Smooth muscle cell (in vitro differentiated cells): ENCODE measurements around the gene SPSB1. TPM values are rescaled to one million over a fixed set of nuclear protein-coding genes. Genes with fewer than 3 reads are reported as not detected.

ENCODE experiments used
- DNase-seq: peaks from one replicate; lab custom pipeline; 2025; ENCODE audit not compliant: unreplicated experiment; lab: John Stamatoyannopoulos, UW
- H2AFZ ChIP-seq: fragments of 200-600 bp; sonication (generic); 2 replicates; pipeline ENCODE4 v1.6.0; 2016; ENCODE audit warnings: antibody characterized with exemption, low read depth, mild to moderate bottlenecking
- H3F3A ChIP-seq: fragments of 200-600 bp; sonication (generic); 2 replicates; pipeline ENCODE4 v1.6.0; 2017; ENCODE audit warnings: antibody characterized with exemption, low read depth
- H3K27ac ChIP-seq: fragments of 200-600 bp; sonication (generic); 2 replicates; pipeline ENCODE4 v1.5.1; 2016; ENCODE audit warnings: low read depth, mild to moderate bottlenecking
- H3K27me3 ChIP-seq: fragments of 200-600 bp; sonication (generic); 2 replicates; pipeline ENCODE4 v1.6.1; 2016; ENCODE audit warnings: low read depth, mild to moderate bottlenecking
- H3K36me3 ChIP-seq: fragments of 200-600 bp; sonication (generic); 2 replicates; pipeline ENCODE4 v1.5.1; 2016; ENCODE audit warnings: low read depth
- H3K4me1 ChIP-seq: fragments of 200-600 bp; sonication (generic); 2 replicates; pipeline ENCODE4 v1.5.1; 2016; ENCODE audit warnings: low read depth
- H3K4me2 ChIP-seq: fragments of 200-600 bp; sonication (generic); 2 replicates; pipeline ENCODE4 v1.6.0; 2016; ENCODE audit warnings: mild to moderate bottlenecking
- H3K4me3 ChIP-seq: fragments of 200-600 bp; sonication (generic); 2 replicates; pipeline ENCODE4 v1.5.1; 2016; ENCODE audit warnings: mild to moderate bottlenecking
- H3K79me2 ChIP-seq: fragments of 200-600 bp; sonication (generic); 2 replicates; pipeline ENCODE4 v1.6.0; 2016; ENCODE audit warnings: low read depth, mild to moderate bottlenecking
- H3K9ac ChIP-seq: fragments of 200-600 bp; sonication (generic); 2 replicates; pipeline ENCODE4 v1.6.0; 2016; ENCODE audit warnings: low read depth
- H3K9me3 ChIP-seq: fragments of 200-600 bp; sonication (generic); replicated peaks from 2 replicates; pipeline ENCODE4 v1.5.1; 2016; ENCODE audit warnings: low read depth
- H4K20me1 ChIP-seq: fragments of 200-600 bp; sonication (generic); 2 replicates; pipeline ENCODE4 v1.6.0; 2016; ENCODE audit warnings: low read depth
- CTCF ChIP-seq: fragments of 200-600 bp; sonication (generic); IDR thresholded peaks from 2 replicates; pipeline ENCODE4 v1.5.1; 2017; ENCODE audit warnings: borderline replicate concordance, mild to moderate bottlenecking, antibody characterized with exemption; ENCODE audit not compliant: insufficient read depth, poor library complexity, severe bottlenecking
- WGBS: methylation state at CpG from one replicate; pipeline ENCODE4 v1.1.7; 2016; ENCODE audit warnings: low lambda C conversion rate; 5-methylcytosine and 5-hydroxymethylcytosine counted together
- polyA plus RNA-seq: library from polyadenylated mRNA; unstranded; fragments of >200 nt; fragmentation: Nextera tagmentation; extraction: Ambion mirVana; gene quantifications from 2 replicates; pipeline ENCODE4 v1.2.1, GENCODE V29; 2016
- total RNA-seq: library from RNA; depleted of rRNA; stranded (reverse); fragments of >200 nt; gene quantifications from 2 replicates; pipeline ENCODE4 v1.2.3, GENCODE V29; 2014

Gene SPSB1
- total and polyA plus RNA-seq, 2 experiments from 2014 or later: 27.6 to 37.0 TPM

GRCh38 chr1:9401080-9401453 is 108.4 kb downstream of the SPSB1 start:
- Histone ChIP-seq H3K4me2 (no peak overlapping the region), H3F3A (peaks cover 21% of the 10 kb centered on the region), H3K27me3 (no peaks in the 10 kb centered on the region), H3K9ac (no peak overlapping the region), H3K27ac (peak overlapping the region; percentile 88), H3K79me2 (no peaks in the 10 kb centered on the region), H3K4me1 (peaks cover 16% of the 10 kb centered on the region), H4K20me1 (no peaks in the 10 kb centered on the region), H3K9me3 (no peaks in the 10 kb centered on the region), H3K36me3 (no peaks in the 10 kb centered on the region), H3K4me3 (no peak overlapping the region), H2AFZ (no peak overlapping the region)
- TF ChIP-seq CTCF: no peak
- DNase-seq: no peak
- WGBS: 94% methylated on average over 15 of the region's 15 CpGs

DNA sequence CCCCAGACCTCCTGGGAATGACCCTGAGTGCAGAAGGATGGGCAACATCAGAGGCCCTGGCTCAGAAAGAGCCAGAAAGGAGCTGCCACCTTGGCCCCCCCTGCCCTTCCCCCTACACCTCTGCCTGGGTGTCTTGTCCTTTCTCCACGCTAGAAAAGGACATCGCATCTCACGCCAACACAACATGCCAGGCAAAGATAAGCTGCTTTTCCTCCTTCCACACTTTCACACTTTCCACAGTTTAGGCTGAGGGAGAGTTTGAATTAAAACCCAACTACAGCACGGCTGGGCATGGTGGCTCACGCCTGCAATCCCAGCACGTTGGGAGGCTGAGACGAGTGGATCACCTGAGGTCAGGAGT is 109.5 kb downstream of the SPSB1 start:
- H4K20me1 ChIP-seq: no peaks in the 10 kb centered on the region
- no peaks in the 10 kb centered on the region for H3K36me3 ChIP-seq
- H3K9ac ChIP-seq: peak overlapping the region; percentile 47
- peak overlapping the region; percentile 88 for H3K27ac ChIP-seq
- peaks cover 16% of the 10 kb centered on the region for H3K4me1 ChIP-seq
- WGBS: 16% methylated on average over 7 of the region's 7 CpGs
- peak overlapping the region; percentile 76 for H3K4me2 ChIP-seq
- no peak for TF ChIP-seq CTCF
- H3F3A ChIP-seq: peaks cover 21% of the 10 kb centered on the region
- H2AFZ ChIP-seq: no peak overlapping the region
- H3K27me3 ChIP-seq: no peaks in the 10 kb centered on the region
- H3K4me3 ChIP-seq: no peak overlapping the region
- no peaks in the 10 kb centered on the region for H3K9me3 ChIP-seq
- H3K79me2 ChIP-seq: no peaks in the 10 kb centered on the region
- no peak for DNase-seq

DNA sequence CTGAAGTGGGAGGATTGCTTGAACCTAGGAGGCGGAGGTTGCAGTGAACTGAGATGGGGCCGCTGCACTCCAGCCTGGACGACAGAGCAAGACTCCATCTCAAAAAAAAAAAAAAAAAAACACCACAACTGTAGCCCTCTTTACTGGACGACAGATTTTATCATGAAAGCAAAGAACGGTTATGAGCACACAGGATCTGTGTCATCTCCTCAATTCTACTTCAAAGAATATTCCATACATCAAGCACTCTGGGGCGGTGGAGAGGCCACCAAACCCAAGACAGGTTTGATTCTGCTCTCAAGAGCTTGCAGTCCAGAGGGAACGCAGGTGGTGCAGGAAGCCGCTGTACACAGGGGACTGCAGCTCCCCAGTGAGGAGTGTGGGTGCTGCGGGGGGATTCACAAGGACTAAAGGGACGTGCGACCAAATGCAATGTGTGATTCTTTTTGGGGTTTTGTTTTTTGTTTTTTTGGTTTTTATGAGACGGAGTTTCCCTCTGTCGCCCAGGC is 110.1 kb downstream of the SPSB1 start:
- Histone ChIP-seq H4K20me1 (no peaks in the 10 kb centered on the region), H3K27me3 (no peaks in the 10 kb centered on the region), H3F3A (peaks cover 21% of the 10 kb centered on the region), H3K36me3 (no peaks in the 10 kb centered on the region), H3K27ac (peak overlapping the region; percentile 88), H3K4me2 (peak overlapping the region; percentile 76), H2AFZ (no peak overlapping the region), H3K4me3 (no peak overlapping the region), H3K4me1 (peaks cover 16% of the 10 kb centered on the region), H3K9ac (no peak overlapping the region), H3K79me2 (no peaks in the 10 kb centered on the region), H3K9me3 (no peaks in the 10 kb centered on the region)
- WGBS: 70% methylated on average over 13 of the region's 13 CpGs
- TF ChIP-seq CTCF: no peak
- no peak for DNase-seq
